ENCODE results near the gene GPR183. TPM values are rescaled to one million over a fixed set of nuclear protein-coding genes. Genes with fewer than 3 reads are reported as not detected.

The GPR183 gene
- total RNA-seq, 2 experiments from 2014 or later: 8.6 to 10.0 TPM

- intact Hi-C loops (cut with micrococcal nuclease): loop anchor here (5.0 kb wide), 1 partner anchor 39 kb away; no protein-coding TSS in a partner anchor
- no peak for DNase-seq
- no peaks in the 10 kb centered on the region for H3K27me3 Mint-ChIP-seq
- H3K4me1 Mint-ChIP-seq (ENCODE audit: low read depth): peaks cover 66% of the 10 kb centered on the region
- POLR2A ChIA-PET: interaction anchor here (0.6 to 1.9 kb wide), 7 partner anchors 16 to 56 kb away, joined by 3 to 18 read pairs (median 4); partner anchors contain the start of gene UBAC2
- H3K27ac Mint-ChIP-seq: peak overlapping the region; percentile 87
- no peak for TF ChIP-seq CTCF (IDR thresholded peaks at IDR 0.05)
- H3K9me3 Mint-ChIP-seq: no peaks in the 10 kb centered on the region
- CTCF ChIA-PET: interaction anchor here (0.8 to 4.1 kb wide), 14 partner anchors 9 to 181 kb away, joined by 3 to 44 read pairs (median 6); partner anchors contain the start of gene UBAC2
- ATAC-seq: no peak
- peaks cover 45% of the 10 kb centered on the region for H3K36me3 Mint-ChIP-seq (ENCODE audit: low read depth)
- peak overlapping the region; percentile 68 for H3K4me3 Mint-ChIP-seq
Observed at GRCh38 chr13:99256283-99256682, 50.9 kb downstream of the GPR183 start.

DNA sequence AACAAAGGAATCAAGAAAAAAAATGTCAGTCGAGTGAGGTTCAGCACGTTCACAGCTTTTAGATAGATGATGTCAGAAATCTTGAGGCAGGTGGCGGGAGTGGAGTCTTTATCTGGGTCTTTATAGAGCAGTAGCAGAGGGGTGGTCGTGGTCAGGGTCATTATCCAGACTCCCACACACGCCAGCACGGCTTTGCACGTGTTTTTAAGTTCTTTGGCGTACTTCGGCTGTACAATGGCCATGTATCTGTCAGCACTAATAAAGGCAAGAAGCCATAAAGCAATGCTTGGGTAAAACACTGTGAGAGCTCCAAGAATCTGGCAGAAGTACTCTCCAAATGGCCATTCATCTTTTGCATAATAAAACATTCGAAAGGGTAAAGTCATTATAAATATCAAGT lies 51.9 kb downstream of the GPR183 start:
- ATAC-seq (peak; percentile 3), DNase-seq (peak; percentile 37)
- Mint-ChIP-seq H3K4me1 (ENCODE audit: low read depth) (peaks cover 62% of the 10 kb centered on the region), H3K27me3 (no peaks in the 10 kb centered on the region), H3K9me3 (no peaks in the 10 kb centered on the region), H3K27ac (peak overlapping the region; percentile 87), H3K4me3 (peak overlapping the region; percentile 68), H3K36me3 (ENCODE audit: low read depth) (peaks cover 41% of the 10 kb centered on the region)
- no peak for TF ChIP-seq CTCF (IDR thresholded peaks at IDR 0.05)
- POLR2A ChIA-PET: interaction anchor here (0.6 to 1.9 kb wide), 7 partner anchors 17 to 55 kb away, joined by 3 to 18 read pairs (median 3); partner anchors contain the start of gene UBAC2
- intact Hi-C loops (cut with micrococcal nuclease): loop anchor here (5.0 kb wide), 1 partner anchor 38 kb away; no protein-coding TSS in a partner anchor
- CTCF ChIA-PET: interaction anchor here (0.7 to 4.1 kb wide), 11 partner anchors 9 to 182 kb away, joined by 3 to 44 read pairs (median 4); partner anchors contain the start of gene UBAC2

DNA sequence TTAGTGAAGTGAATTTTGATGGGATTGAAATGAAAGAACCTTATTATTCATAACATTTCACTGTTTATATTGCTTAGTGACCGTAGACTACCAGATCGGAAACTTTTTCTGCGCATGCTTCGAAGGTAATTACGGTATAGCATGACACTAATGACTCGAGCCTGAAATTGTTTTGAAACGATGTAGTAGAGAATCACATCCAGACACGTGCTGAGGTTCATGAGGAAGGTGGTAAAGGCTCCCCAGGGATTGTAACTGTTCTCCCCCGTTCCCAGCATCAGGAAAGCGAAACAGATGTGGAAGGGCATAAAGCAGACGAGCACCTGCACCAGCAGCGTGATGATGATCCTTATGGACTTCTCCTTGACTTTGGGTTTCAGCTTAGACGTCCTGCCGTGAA lies 52.4 kb downstream of the GPR183 start:
- POLR2A ChIA-PET: interaction anchor here (0.6 to 1.9 kb wide), 5 partner anchors 23 to 55 kb away, joined by 3 to 18 read pairs (median 3); partner anchors contain the start of gene UBAC2
- Mint-ChIP-seq H3K4me3 (peak overlapping the region; percentile 68), H3K36me3 (ENCODE audit: low read depth) (peaks cover 41% of the 10 kb centered on the region), H3K9me3 (no peaks in the 10 kb centered on the region), H3K27me3 (no peaks in the 10 kb centered on the region), H3K27ac (peak overlapping the region; percentile 87), H3K4me1 (ENCODE audit: low read depth) (peaks cover 62% of the 10 kb centered on the region)
- DNase-seq (no peak), ATAC-seq (no peak)
- CTCF ChIA-PET: interaction anchor here (0.7 to 4.1 kb wide), 7 partner anchors 9 to 182 kb away, joined by 3 to 44 read pairs (median 6); partner anchors contain the start of gene UBAC2
- intact Hi-C loops (cut with micrococcal nuclease): loop anchor here (5.0 kb wide), 1 partner anchor 38 kb away; no protein-coding TSS in a partner anchor
- TF ChIP-seq CTCF (IDR thresholded peaks at IDR 0.05): no peak

GRCh38 chr13:99251921-99252320 lies 55.3 kb downstream of the GPR183 start:
- no peaks in the 10 kb centered on the region for H3K27me3 Mint-ChIP-seq
- intact Hi-C loops (cut with micrococcal nuclease): no loop called here
- ATAC-seq (no peak), DNase-seq (no peak)
- peaks cover 6% of the 10 kb centered on the region for H3K9me3 Mint-ChIP-seq
- ChIA-PET CTCF (interaction anchor here (0.9 to 2.2 kb wide), 7 partner anchors 14 to 75 kb away, joined by 3 to 8 read pairs (median 5); partner anchors contain the start of gene UBAC2), POLR2A (interaction anchor here (1.2 to 4.1 kb wide), 5 partner anchors 30 to 51 kb away, joined by 3 to 18 read pairs (median 6); partner anchors contain the start of gene UBAC2)
- peaks cover 52% of the 10 kb centered on the region for H3K36me3 Mint-ChIP-seq (ENCODE audit: low read depth)
- H3K27ac Mint-ChIP-seq: peak overlapping the region; percentile 67
- H3K4me1 Mint-ChIP-seq (ENCODE audit: low read depth): peaks cover 64% of the 10 kb centered on the region
- no peak for TF ChIP-seq CTCF (IDR thresholded peaks at IDR 0.05)
- H3K4me3 Mint-ChIP-seq: no peak overlapping the region
